SK-N-SH treated with all-trans-retinoic acid at 6 μM for 48 hours (cell line): ENCODE results near the gene GNG5.
A peak's percentile ranks its signal among the peaks of the same experiment; 100 is the strongest.

Source experiments
- ATAC-seq: fragments of 200-7000 bp; cut with Tn5 transposase; 3 replicates; pipeline ENCODE4 v1.9.1; 2020; ENCODE audit warnings: mild to moderate bottlenecking, moderate library complexity
- BACH2 ChIP-seq: fragments of 250-450 bp; sonication (Bioruptor Pico); IDR thresholded peaks from 2 replicates; pipeline ENCODE4 v1.9.0; 2021; ENCODE audit warnings: mild to moderate bottlenecking, borderline replicate concordance
- CSDC2 ChIP-seq: fragments of 250-450 bp; sonication (Bioruptor Pico); IDR thresholded peaks from 2 replicates; pipeline ENCODE4 v1.5.0; 2020; ENCODE audit warnings: mild to moderate bottlenecking, moderate library complexity
- CSRNP3 ChIP-seq: fragments of 250-450 bp; sonication (Bioruptor Pico); IDR thresholded peaks from 2 replicates; pipeline ENCODE4 v1.5.1; 2021; ENCODE audit warnings: mild to moderate bottlenecking, moderate library complexity
- ESRRG ChIP-seq: fragments of 250-450 bp; sonication (Bioruptor Pico); IDR thresholded peaks from 2 replicates; pipeline ENCODE4 v1.6.1; 2021; ENCODE audit warnings: mild to moderate bottlenecking
- POU6F1 ChIP-seq: fragments of 250-450 bp; sonication (Bioruptor Pico); IDR thresholded peaks from 2 replicates; pipeline ENCODE4 v1.8.0; 2021; ENCODE audit warnings: low read depth, mild to moderate bottlenecking, moderate library complexity, borderline replicate concordance
- PPARA ChIP-seq: fragments of 250-450 bp; sonication (Bioruptor Pico); IDR thresholded peaks from 2 replicates; pipeline ENCODE4 v1.5.0; 2020; ENCODE audit warnings: mild to moderate bottlenecking, borderline replicate concordance
- RARB ChIP-seq: fragments of 250-450 bp; sonication (Bioruptor Pico); IDR thresholded peaks from 2 replicates; pipeline ENCODE4 v1.8.0; 2021; ENCODE audit warnings: mild to moderate bottlenecking, moderate library complexity
- TCF4 ChIP-seq: fragments of 250-450 bp; sonication (Bioruptor Pico); IDR thresholded peaks from 2 replicates; pipeline ENCODE4 v1.8.0; 2021; ENCODE audit warnings: mild to moderate bottlenecking, moderate library complexity, borderline replicate concordance
- TOX ChIP-seq: fragments of 250-450 bp; sonication (Bioruptor Pico); IDR thresholded peaks from 2 replicates; pipeline ENCODE4 v1.8.0; 2021; ENCODE audit warnings: mild to moderate bottlenecking, moderate library complexity, borderline replicate concordance
- TSHZ2 ChIP-seq: fragments of 250-450 bp; sonication (Bioruptor Pico); IDR thresholded peaks from 2 replicates; pipeline ENCODE4 v1.5.0; 2020; ENCODE audit warnings: mild to moderate bottlenecking, moderate library complexity
- ZC3H10 ChIP-seq: fragments of 250-450 bp; sonication (Bioruptor Pico); IDR thresholded peaks from 2 replicates; pipeline ENCODE4 v1.5.1; 2021; ENCODE audit warnings: mild to moderate bottlenecking, moderate library complexity
- ZFP3 ChIP-seq: fragments of 250-450 bp; sonication (Bioruptor Pico); IDR thresholded peaks from 2 replicates; pipeline ENCODE4 v1.5.0; 2020; ENCODE audit warnings: mild to moderate bottlenecking, moderate library complexity
- ZFP30 ChIP-seq: fragments of 450-650 bp; formaldehyde crosslinking; IDR thresholded peaks from 2 replicates; pipeline ENCODE4 v1.5.0; 2022; ENCODE audit warnings: mild to moderate bottlenecking, moderate library complexity
- ZNF565 ChIP-seq: fragments of 450-650 bp; formaldehyde crosslinking; conservative IDR thresholded peaks from 2 replicates; pipeline ENCODE4 v1.5.0; 2020; ENCODE audit warnings: low read depth, mild to moderate bottlenecking, moderate library complexity
- ZNF70 ChIP-seq: fragments of 450-650 bp; formaldehyde crosslinking; IDR thresholded peaks from 2 replicates; pipeline ENCODE4 v1.5.0; 2020; ENCODE audit warnings: mild to moderate bottlenecking, moderate library complexity
- ZNF8 ChIP-seq: fragments of 450-650 bp; formaldehyde crosslinking; IDR thresholded peaks from 2 replicates; pipeline ENCODE4 v1.5.0; 2020; ENCODE audit warnings: mild to moderate bottlenecking, moderate library complexity
- TF ChIP-seq, protein P1 (sequence below): fragments of 250-450 bp; sonication (Bioruptor Pico); IDR thresholded peaks from 2 replicates; pipeline ENCODE4 v1.8.0; 2020; ENCODE audit warnings: mild to moderate bottlenecking, moderate library complexity, borderline replicate concordance

The GNG5 gene

DNA sequence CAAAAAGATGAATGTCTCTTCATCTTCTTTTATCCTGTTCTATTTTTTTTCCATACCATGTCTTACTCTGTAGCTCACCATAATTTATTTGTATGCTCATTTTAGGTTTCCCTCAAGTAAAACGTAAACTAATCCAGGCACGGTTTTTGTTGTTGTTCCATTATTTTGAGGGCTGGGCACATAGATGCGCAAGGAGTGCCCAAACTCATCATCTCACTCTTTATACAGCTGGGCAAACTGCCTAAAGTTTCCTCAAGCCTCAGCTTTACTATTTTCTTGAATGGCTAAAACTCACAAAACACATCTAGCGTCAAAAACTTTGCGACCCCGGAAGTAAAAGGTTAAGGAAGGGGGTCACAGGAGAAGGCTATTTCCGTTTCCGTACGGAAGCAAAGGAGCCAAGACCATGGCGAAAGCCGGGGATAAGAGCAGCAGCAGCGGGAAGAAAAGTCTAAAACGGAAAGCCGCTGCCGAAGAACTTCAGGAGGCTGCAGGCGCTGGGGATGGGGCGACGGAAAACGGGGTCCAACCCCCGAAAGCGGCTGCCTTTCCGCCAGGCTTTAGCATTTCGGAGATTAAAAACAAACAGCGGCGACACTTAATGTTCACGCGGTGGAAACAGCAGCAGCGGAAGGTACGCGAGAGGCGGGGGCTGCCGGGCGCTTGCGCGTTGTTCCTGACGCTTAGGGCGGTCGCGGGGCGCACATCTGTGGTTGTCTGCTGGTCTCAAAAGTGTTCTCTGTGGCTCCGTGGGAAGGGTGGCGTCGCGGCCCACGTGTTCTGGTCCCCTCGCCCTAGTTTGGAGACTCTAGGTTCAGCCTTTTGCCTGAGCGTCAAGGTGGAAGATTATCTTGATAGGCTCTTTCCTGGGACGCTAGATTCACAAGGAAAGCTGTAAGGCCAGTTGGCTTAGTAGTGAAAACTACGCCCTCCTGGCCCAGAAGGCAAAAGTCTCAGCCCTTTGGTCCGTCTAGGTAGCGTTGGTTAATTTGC, 27.2 kb downstream of the GNG5 start, which contains the start of gene RPF1 (continued):
- TF ChIP-seq PPARA (CRISPR knock-in tag), result peak; percentile 73; the same call in 1 of the 2 replicates

DNA sequence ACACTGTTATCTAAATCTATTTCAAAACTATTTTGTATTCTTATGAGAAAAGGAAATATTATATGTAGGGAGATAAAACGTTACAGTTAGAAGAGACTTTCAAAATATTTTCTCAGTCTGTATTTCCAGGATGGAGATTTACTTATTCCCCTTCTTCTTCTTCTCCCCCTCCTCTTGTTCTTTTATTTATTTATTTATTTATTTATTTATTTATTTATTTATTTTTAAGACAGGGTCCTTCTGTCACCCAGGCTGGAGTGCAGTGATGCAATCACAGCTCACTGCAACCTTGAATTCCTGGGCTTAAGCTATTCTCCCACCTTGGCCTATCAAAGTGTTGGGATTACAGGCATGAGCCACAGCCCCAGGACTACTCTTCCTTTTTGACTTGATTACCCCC, 30.2 kb downstream of the GNG5 start:
- no peak for ATAC-seq
- TF ChIP-seq ZNF8 (CRISPR knock-in tag) (no peak), CSDC2 (no peak), ZNF565 (CRISPR knock-in tag) (no peak), ZFP3 (CRISPR knock-in tag) (no peak), ZC3H10 (CRISPR knock-in tag) (no peak), BACH2 (no peak), ZNF70 (CRISPR knock-in tag) (no peak), ZFP30 (CRISPR knock-in tag) (no peak), TSHZ2 (CRISPR knock-in tag) (no peak), ESRRG (CRISPR knock-in tag) (no peak)
- TF ChIP-seq, protein P1, sequence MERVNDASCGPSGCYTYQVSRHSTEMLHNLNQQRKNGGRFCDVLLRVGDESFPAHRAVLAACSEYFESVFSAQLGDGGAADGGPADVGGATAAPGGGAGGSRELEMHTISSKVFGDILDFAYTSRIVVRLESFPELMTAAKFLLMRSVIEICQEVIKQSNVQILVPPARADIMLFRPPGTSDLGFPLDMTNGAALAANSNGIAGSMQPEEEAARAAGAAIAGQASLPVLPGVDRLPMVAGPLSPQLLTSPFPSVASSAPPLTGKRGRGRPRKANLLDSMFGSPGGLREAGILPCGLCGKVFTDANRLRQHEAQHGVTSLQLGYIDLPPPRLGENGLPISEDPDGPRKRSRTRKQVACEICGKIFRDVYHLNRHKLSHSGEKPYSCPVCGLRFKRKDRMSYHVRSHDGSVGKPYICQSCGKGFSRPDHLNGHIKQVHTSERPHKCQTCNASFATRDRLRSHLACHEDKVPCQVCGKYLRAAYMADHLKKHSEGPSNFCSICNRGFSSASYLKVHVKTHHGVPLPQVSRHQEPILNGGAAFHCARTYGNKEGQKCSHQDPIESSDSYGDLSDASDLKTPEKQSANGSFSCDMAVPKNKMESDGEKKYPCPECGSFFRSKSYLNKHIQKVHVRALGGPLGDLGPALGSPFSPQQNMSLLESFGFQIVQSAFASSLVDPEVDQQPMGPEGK (CRISPR knock-in tag), result no peak
- TF ChIP-seq, all 23 proteins: peak for 0

DNA sequence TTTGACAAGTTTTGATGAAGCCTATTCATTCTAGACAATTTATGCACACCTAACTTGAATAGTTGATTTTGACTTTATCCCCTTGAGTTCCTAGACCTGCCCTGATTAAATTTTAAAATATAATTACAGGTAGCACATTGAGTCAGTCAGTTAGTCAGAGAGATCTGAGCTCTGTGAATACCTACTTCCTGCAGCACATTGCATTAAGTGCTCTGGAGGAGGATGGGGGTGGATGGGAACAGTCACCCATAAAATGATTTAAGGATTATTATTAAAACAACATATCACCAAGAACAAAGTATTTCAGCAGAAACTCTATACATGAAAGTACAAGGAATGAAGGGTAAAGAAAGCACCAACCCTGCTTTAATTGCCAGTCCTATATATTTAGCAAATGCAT, 39.1 kb downstream of the GNG5 start:
- ATAC-seq, result no peak
- TF ChIP-seq TCF4 (no peak), CSRNP3 (no peak), TSHZ2 (CRISPR knock-in tag) (no peak), BACH2 (no peak), ZFP30 (CRISPR knock-in tag) (no peak), CSDC2 (no peak), ZFP3 (CRISPR knock-in tag) (no peak), RARB (CRISPR knock-in tag) (no peak), ZNF565 (CRISPR knock-in tag) (no peak), POU6F1 (CRISPR knock-in tag) (no peak), TOX (no peak)
